OCI-LY7 (cell line): ENCODE results near the gene MMP26. TPM values are rescaled to one million over a fixed set of nuclear protein-coding genes. Genes with fewer than 3 reads are reported as not detected.

Experiments used
- BruUV-seq: library from RNA; stranded (reverse); fragments of 400-500 nt; replicated peaks from 2 replicates; lab custom pipeline; 2021; lab: Mats Ljungman, UMichigan
- CTCF ChIA-PET: fragments of 300-600 bp; sonication (Branson Sonifier 250); formaldehyde crosslinking; loops from one replicate; lab custom pipeline; 2022; ENCODE audit warnings: antibody characterized with exemption; ENCODE audit not compliant: unreplicated experiment; lab: Charles Lee
- POLR2A ChIA-PET: fragments of 300-600 bp; sonication (Branson Sonifier 250); formaldehyde crosslinking; loops from one replicate; lab custom pipeline; 2022; ENCODE audit warnings: antibody characterized with exemption; lab: Charles Lee
- DNase-seq: peaks from one replicate; pipeline ENCODE4 v3.0.0-alpha.2; 2015; ENCODE audit warnings: low spot score
- H2AFZ ChIP-seq: fragments of 200-600 bp; sonication (generic), shearing (Covaris generic); 2 replicates; pipeline ENCODE4 v1.6.1; 2014; ENCODE audit warnings: mild to moderate bottlenecking, antibody characterized with exemption, low read length, moderate library complexity
- H3K27ac ChIP-seq: fragments of 200-600 bp; sonication (generic); 2 replicates; pipeline ENCODE4 v1.5.1; 2014; ENCODE audit warnings: mixed run types, low read depth, mild to moderate bottlenecking, moderate library complexity, low read length, inconsistent platforms; ENCODE audit not compliant: poor library complexity, severe bottlenecking
- H3K36me3 ChIP-seq: fragments of 200-600 bp; sonication (generic); 2 replicates; pipeline ENCODE4 v1.6.1; 2014; ENCODE audit warnings: mild to moderate bottlenecking, antibody characterized with exemption, low read length, moderate library complexity, mixed read lengths; ENCODE audit not compliant: insufficient read depth
- H3K4me1 ChIP-seq: fragments of 200-600 bp; sonication (generic); 2 replicates; pipeline ENCODE4 v1.5.1; 2014; ENCODE audit warnings: mild to moderate bottlenecking, low read length; ENCODE audit not compliant: insufficient read depth, poor library complexity, severe bottlenecking
- H3K4me2 ChIP-seq: fragments of 200-600 bp; sonication (generic); 2 replicates; pipeline ENCODE4 v1.6.1; 2014; ENCODE audit warnings: mild to moderate bottlenecking, low read length
- H3K4me3 ChIP-seq: fragments of 200-600 bp; sonication (generic); 2 replicates; pipeline ENCODE4 v1.5.1; 2014; ENCODE audit warnings: mild to moderate bottlenecking, low read depth, low read length; ENCODE audit not compliant: poor library complexity, severe bottlenecking
- H3K79me2 ChIP-seq: fragments of 200-600 bp; sonication (generic); 2 replicates; pipeline ENCODE4 v1.6.1; 2016; ENCODE audit warnings: low read depth, mild to moderate bottlenecking, low read length, moderate library complexity, mixed read lengths; ENCODE audit not compliant: insufficient read depth
- H3K9me2 ChIP-seq: fragments of 200-600 bp; sonication (generic); 2 replicates; pipeline ENCODE4 v1.6.1; 2016; ENCODE audit warnings: mild to moderate bottlenecking, low read length, mixed read lengths; ENCODE audit not compliant: insufficient read depth
- H3K9me3 ChIP-seq: fragments of 200-600 bp; sonication (generic); 2 replicates; pipeline ENCODE4 v1.6.1; 2014; ENCODE audit warnings: mild to moderate bottlenecking, mixed run types, low read length, mixed read lengths
- H4K20me1 ChIP-seq: fragments of 200-600 bp; sonication (generic); 2 replicates; pipeline ENCODE4 v1.6.1; 2014; ENCODE audit warnings: mild to moderate bottlenecking, antibody characterized with exemption, low read length, moderate library complexity, mixed read lengths; ENCODE audit not compliant: insufficient read depth
- CTCF ChIP-seq: fragments of 200-600 bp; sonication (generic); conservative IDR thresholded peaks from 2 replicates; pipeline ENCODE4 v1.5.1; 2014; ENCODE audit warnings: mild to moderate bottlenecking, antibody characterized with exemption, low read length, moderate library complexity, mixed read lengths
- EZH2phosphoT487 ChIP-seq: fragments of 200-600 bp; sonication (generic); IDR thresholded peaks from 2 replicates; pipeline ENCODE4 v1.6.1; 2018; ENCODE audit warnings: low read depth, borderline replicate concordance, mild to moderate bottlenecking, mixed run types, antibody characterized with exemption, low read length, moderate library complexity, mixed read lengths
- intact Hi-C: fragments of 100-400 bp; cut with micrococcal nuclease; formaldehyde crosslinking; loops from one replicate; pipeline ENCODE4 v1.10.0; 2022; ENCODE audit not compliant: unreplicated experiment
- total RNA-seq, 2 experiments: library from RNA; depleted of rRNA in 1 of 2; stranded (reverse); fragments of >200 nt in 1 of 2; shearing (Covaris generic) in 1 of 2; gene quantifications; 2 replicates each; pipeline ENCODE4 v1.2.3, GENCODE V29; 2014 to 2022

Gene MMP26
- total RNA-seq, 2 experiments from 2014 or later = not detected

- Histone ChIP-seq H3K79me2 (no peaks in the 10 kb centered on the region), H4K20me1 (no peaks in the 10 kb centered on the region), H3K27ac (no peak overlapping the region), H3K4me2 (no peak overlapping the region), H3K4me3 (no peak overlapping the region), H2AFZ (no peak overlapping the region), H3K9me3 (no peaks in the 10 kb centered on the region), H3K36me3 (no peaks in the 10 kb centered on the region), H3K9me2 (no peaks in the 10 kb centered on the region), H3K4me1 (no peaks in the 10 kb centered on the region)
- no peak for TF ChIP-seq CTCF
- no peak for TF ChIP-seq EZH2phosphoT487
- CTCF ChIA-PET = no interaction called here
- no TSS peak for BruUV-seq
- no peak for DNase-seq
- POLR2A ChIA-PET = no interaction called here
- intact Hi-C loops = no loop called here
Observed at GRCh38 chr11:4727171-4727570, 22.6 kb downstream of the MMP26 start.

- ChIA-PET CTCF (no interaction called here), POLR2A (no interaction called here)
- Histone ChIP-seq H3K9me3 (no peaks in the 10 kb centered on the region), H3K27ac (no peak overlapping the region), H3K36me3 (no peaks in the 10 kb centered on the region), H3K4me1 (no peaks in the 10 kb centered on the region), H2AFZ (no peak overlapping the region), H3K4me3 (no peak overlapping the region), H4K20me1 (no peaks in the 10 kb centered on the region), H3K79me2 (no peaks in the 10 kb centered on the region), H3K9me2 (no peaks in the 10 kb centered on the region), H3K4me2 (no peak overlapping the region)
- DNase-seq = no peak
- TF ChIP-seq EZH2phosphoT487 (no peak), CTCF (no peak)
- no TSS peak for BruUV-seq
- intact Hi-C loops = no loop called here
Observed at GRCh38 chr11:4740735-4741134, 36.2 kb downstream of the MMP26 start.

- no peaks in the 10 kb centered on the region for H4K20me1 ChIP-seq
- no peak overlapping the region for H3K27ac ChIP-seq
- POLR2A ChIA-PET = no interaction called here
- CTCF ChIA-PET = no interaction called here
- intact Hi-C loops = no loop called here
- H3K36me3 ChIP-seq = no peaks in the 10 kb centered on the region
- no peaks in the 10 kb centered on the region for H3K9me3 ChIP-seq
- TF ChIP-seq CTCF (no peak), EZH2phosphoT487 (no peak)
- no peak for DNase-seq
- H3K79me2 ChIP-seq = no peaks in the 10 kb centered on the region
- H3K4me2 ChIP-seq = no peak overlapping the region
- no peaks in the 10 kb centered on the region for H3K9me2 ChIP-seq
- H2AFZ ChIP-seq = no peak overlapping the region
- no TSS peak for BruUV-seq
- no peaks in the 10 kb centered on the region for H3K4me1 ChIP-seq
- no peak overlapping the region for H3K4me3 ChIP-seq
Observed at GRCh38 chr11:4748438-4748837, 43.9 kb downstream of the MMP26 start.
